GM18907 (cell line): ENCODE results near the gene PACRG.
"Not testable (repeated sequence)": the region's sequence is repeated elsewhere in the genome, so short reads cannot be mapped to it uniquely, and the experiment has no call there.

Experiments
- ATAC-seq: cut with Tn5 transposase; IDR thresholded peaks from one replicate; pipeline ENCODE4 v1.9.1; 2021; ENCODE audit warnings: mild to moderate bottlenecking, moderate library complexity; ENCODE audit not compliant: unreplicated experiment

The PACRG gene

GRCh38 chr6:162922563-162923166 is 194.9 kb downstream of the PACRG start:
- ATAC-seq: no peak

DNA sequence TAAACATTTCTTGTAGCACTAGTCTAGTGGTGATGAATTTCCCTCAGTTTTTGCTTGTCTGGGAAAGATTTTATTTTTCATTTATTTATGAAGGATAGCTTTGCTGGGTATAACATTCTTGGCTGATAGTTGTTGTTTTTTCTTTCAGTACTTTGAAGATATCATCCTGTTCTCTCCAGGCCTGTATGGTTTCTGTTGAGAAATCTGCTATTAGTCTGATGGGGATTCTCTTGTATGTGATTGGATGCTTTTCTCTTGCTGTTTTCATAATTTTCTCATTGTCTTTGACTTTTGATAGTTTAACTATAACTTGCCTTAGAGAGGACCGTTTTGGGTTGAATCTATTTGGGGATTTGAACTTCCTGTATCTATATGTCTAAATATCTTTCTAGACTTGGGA is 207.1 kb downstream of the PACRG start:
- ATAC-seq: no peak

DNA sequence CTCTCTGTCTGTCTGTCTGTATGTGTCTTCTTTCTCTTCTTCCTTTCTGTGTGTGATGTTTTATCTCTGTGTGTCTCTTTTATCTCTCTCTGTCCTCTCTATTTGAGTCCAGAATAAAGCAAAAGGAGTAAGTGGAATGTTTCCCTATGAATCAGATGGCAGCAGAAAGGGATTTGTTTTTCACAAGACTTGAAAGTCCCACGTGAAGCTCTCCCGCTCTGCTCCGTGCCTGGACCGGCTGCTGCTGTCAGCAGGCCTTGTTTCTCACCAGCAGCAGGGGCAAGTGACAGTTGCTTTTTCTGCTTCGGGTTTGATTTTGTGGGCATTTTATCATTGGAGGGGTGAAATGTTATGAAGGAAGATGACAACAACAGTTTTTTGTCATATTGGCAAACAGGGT is 212.7 kb downstream of the PACRG start:
- ATAC-seq: no peak

GRCh38 chr6:162941128-162941527 is 213.4 kb downstream of the PACRG start:
- ATAC-seq: no peak

- no peak for ATAC-seq
Measured at GRCh38 chr6:162942866-162943265, 215.1 kb downstream of the PACRG start.

GRCh38 chr6:162943369-162943768 is 215.6 kb downstream of the PACRG start:
- no peak for ATAC-seq

DNA sequence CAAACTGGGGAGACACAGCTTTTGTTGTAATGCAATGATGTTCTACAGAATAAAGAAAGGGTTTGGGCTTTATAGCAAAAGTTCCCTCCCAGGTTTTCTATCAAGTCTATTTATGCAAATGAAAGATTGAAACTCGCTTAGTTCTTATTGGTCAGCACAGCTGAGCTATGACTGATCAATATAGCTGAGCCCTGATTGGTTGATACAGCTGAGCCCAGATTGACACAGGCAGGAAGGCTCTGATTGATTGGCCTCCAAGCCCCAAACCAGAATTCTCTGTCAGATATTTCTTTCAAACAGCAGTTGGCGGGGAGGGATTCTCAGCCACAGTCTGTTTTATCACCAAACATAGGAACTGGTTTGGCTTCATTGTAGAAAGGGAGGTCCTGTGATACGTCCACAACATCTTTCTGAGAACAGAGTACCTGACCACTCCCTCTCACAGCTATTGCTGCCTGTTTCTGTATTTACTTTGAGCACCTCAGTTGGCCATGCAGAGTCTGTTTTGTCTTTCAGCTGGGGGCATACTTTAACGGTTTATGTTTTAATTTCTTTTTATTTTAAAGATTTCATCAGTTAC is 223.5 kb downstream of the PACRG start:
- no peak for ATAC-seq

- ATAC-seq: no peak
Measured at GRCh38 chr6:162952423-162952822, 224.6 kb downstream of the PACRG start.

DNA sequence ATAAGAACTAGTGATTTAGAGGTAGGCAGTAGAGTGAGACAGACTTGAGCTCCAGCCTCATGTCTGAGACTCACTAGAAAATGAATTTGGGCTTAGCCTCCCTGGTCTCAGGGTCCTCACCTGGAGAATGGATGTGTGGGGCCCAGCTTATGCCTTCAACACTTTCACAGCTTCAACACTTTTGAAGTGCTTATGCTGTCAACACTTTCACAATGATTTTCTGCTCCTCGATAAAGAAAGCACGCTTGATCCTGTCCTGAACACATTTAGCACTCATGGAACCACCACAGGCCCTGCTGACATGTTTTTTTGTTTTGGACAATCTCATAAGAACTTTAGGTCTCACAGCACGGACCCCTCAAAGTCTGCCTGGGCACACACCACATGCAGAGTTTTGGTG is 229.3 kb downstream of the PACRG start:
- ATAC-seq: no peak

- ATAC-seq: no peak
Measured at GRCh38 chr6:162960679-162961457, 233.1 kb downstream of the PACRG start.

- no peak for ATAC-seq
Measured at GRCh38 chr6:162962093-162962492, 234.3 kb downstream of the PACRG start.

- ATAC-seq: no peak
Measured at GRCh38 chr6:162963861-162964260, 236.1 kb downstream of the PACRG start.

DNA sequence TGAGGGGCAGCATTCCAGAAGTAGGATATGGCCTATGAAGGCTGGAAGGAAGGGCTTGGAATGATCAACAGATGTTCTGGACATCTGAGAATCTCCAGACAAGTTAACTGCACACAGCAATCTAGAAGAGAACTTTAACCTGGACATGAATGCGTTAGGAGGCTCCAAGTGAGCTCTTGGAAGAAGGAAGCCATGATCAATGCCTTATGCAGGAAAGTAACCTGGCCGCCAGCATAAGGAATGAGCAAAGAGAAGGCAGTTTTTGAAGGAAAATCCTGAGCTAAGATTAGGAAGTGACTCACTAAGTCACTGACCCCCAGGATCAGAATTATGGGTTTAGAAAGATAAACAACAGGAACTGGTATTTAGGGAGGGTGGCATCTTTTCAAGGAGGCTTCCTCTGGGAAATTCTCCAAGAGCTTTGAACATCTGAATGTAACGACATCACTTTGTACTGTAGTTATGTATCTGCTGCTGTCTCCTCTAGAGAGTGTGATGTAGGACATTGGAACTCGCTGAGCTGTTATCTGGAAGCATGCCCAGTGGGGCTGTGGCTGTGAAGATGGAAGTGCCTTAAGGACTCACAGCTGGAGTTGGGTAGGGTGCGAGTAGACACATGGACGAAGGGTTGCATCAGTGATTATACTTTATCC is 236.8 kb downstream of the PACRG start:
- ATAC-seq: no peak

- ATAC-seq: no peak
Measured at GRCh38 chr6:162965366-162965765, 237.6 kb downstream of the PACRG start.

DNA sequence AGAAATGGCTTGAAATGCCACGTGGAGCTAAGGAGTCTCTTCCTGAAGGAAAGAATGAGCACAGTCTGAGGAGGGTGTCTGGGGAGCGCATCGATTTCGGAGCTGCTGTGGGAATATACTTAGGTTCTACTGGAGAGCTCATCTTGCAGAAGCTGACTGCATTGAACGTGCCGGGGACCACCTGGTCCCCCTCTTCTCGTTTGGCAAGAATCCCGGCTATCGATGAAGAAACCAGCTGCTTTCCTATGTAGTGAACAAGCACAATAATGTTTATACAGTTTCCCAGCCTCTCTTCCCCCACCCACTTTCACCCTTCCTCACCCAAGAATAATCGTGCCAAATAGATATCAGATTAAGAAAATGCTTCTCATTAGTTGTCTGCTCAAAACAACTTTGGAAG is 242.5 kb downstream of the PACRG start:
- ATAC-seq: no peak

GRCh38 chr6:162971356-162971755 is 243.6 kb downstream of the PACRG start:
- ATAC-seq: no peak

- ATAC-seq: no peak
Measured at GRCh38 chr6:162973151-162973872, 245.5 kb downstream of the PACRG start.

- no peak for ATAC-seq
Measured at GRCh38 chr6:162973980-162974379, 246.2 kb downstream of the PACRG start.

GRCh38 chr6:162974685-162975084 is 246.9 kb downstream of the PACRG start:
- ATAC-seq: no peak

- ATAC-seq: no peak
Measured at GRCh38 chr6:162976141-162976540, 248.4 kb downstream of the PACRG start.

- ATAC-seq: not testable (repeated sequence)
Measured at GRCh38 chr6:162983234-162983633, 255.5 kb downstream of the PACRG start.
